ENCODE results near the gene STUM. TPM values are rescaled to one million over a fixed set of nuclear protein-coding genes. Genes with fewer than 3 reads are reported as not detected.

STUM gene
- total RNA-seq, 2 donors from 2014 or later = not detected

Other genes with a start within 250 kb of the STUM start
- gene LIN9, start 239.6 kb upstream of the STUM start, total RNA-seq = 10 to 100 TPM; 11.3 to 13.2 TPM
- gene PARP1, start 140.7 kb upstream of the STUM start, total RNA-seq = 100 to 1,000 TPM; 161 to 184 TPM
- gene ITPKB, start 190.5 kb downstream of the STUM start, total RNA-seq = 10 to 100 TPM; 50.7 to 58.0 TPM

Measured in activated T-cell treated with anti-CD3 and anti-CD28 coated beads, Interleukin-2, amount 50 U/mL, for 72 hours (primary cell).